ENCODE measurements around the gene SSBP1. TPM values are rescaled to one million over a fixed set of nuclear protein-coding genes. Genes with fewer than 3 reads are reported as not detected.

SSBP1 gene
- total RNA-seq, 1 experiment from 2014 or later = 245 TPM

- H3K36me3 Mint-ChIP-seq = peaks cover 47% of the 10 kb centered on the region
- ChIA-PET CTCF (interaction anchor here (1.4 to 2.8 kb wide), 3 partner anchors 24 to 188 kb away, joined by 4 to 26 read pairs (median 20); partner anchors contain the start of genes AGK and DENND11), POLR2A (no interaction called here)
- no peak for DNase-seq (ENCODE audit: low spot score)
- TF ChIP-seq ESRRA (CRISPR knock-in tag; IDR thresholded peaks at IDR 0.05; ENCODE audit: borderline replicate concordance) = no peak
- no peak for TF ChIP-seq TCF7 (CRISPR knock-in tag; IDR thresholded peaks at IDR 0.05; ENCODE audit: low read depth)
- TF ChIP-seq GABPB1 (CRISPR knock-in tag; IDR thresholded peaks at IDR 0.05) = no peak
- TF ChIP-seq MYBL2 (CRISPR knock-in tag; IDR thresholded peaks at IDR 0.05) = no peak
- TF ChIP-seq PREB (CRISPR knock-in tag; IDR thresholded peaks at IDR 0.05; ENCODE audit: borderline replicate concordance) = no peak
- TF ChIP-seq ZNF416 (CRISPR knock-in tag; IDR thresholded peaks at IDR 0.05) = no peak
- TF ChIP-seq CBFB (CRISPR knock-in tag; IDR thresholded peaks at IDR 0.05; ENCODE audit: low read depth) = no peak
- no peak for TF ChIP-seq ZNF219 (CRISPR knock-in tag; IDR thresholded peaks at IDR 0.05; ENCODE audit: borderline replicate concordance)
- no peak for TF ChIP-seq ZNF423 (CRISPR knock-in tag; IDR thresholded peaks at IDR 0.05)
- no peak for TF ChIP-seq TEAD4 (CRISPR knock-in tag; IDR thresholded peaks at IDR 0.05)
- TF ChIP-seq FOXP1 (CRISPR knock-in tag; IDR thresholded peaks at IDR 0.05; ENCODE audit: borderline replicate concordance) = no peak
- no peak for TF ChIP-seq ZNF512 (CRISPR knock-in tag; IDR thresholded peaks at IDR 0.05; ENCODE audit: borderline replicate concordance)
- no peak for TF ChIP-seq CDX4 (CRISPR knock-in tag; IDR thresholded peaks at IDR 0.05; ENCODE audit: borderline replicate concordance)
- no peak for TF ChIP-seq ZNF138 (CRISPR knock-in tag; conservative IDR thresholded peaks at IDR 0.05)
- TF ChIP-seq E2F5 (CRISPR knock-in tag; IDR thresholded peaks at IDR 0.05) = no peak
- TF ChIP-seq ZNF532 (CRISPR knock-in tag; IDR thresholded peaks at IDR 0.05; ENCODE audit: borderline replicate concordance) = no peak
- no peak for TF ChIP-seq GRHL2 (CRISPR knock-in tag; IDR thresholded peaks at IDR 0.05; ENCODE audit: insufficient replicate concordance, severe bottlenecking)
- H3K9me3 Mint-ChIP-seq = no peaks in the 10 kb centered on the region
- no peaks in the 10 kb centered on the region for H3K27me3 Mint-ChIP-seq (ENCODE audit: low read depth)
- peaks cover 17% of the 10 kb centered on the region for H3K4me1 Mint-ChIP-seq
- peak overlapping the region; percentile 95 for H3K4me3 Mint-ChIP-seq
- H3K27ac Mint-ChIP-seq = peak overlapping the region; percentile 78; the same call in 1 of the 2 replicates
- no peak for ATAC-seq
Measured at GRCh38 chr7:141739250-141739649, 1.1 kb downstream of the SSBP1 start.

GRCh38 chr7:141742229-141742628 lies 4.1 kb downstream of the SSBP1 start:
- CTCF ChIA-PET = no interaction called here
- H3K4me1 Mint-ChIP-seq = peaks cover 16% of the 10 kb centered on the region
- no peak for ATAC-seq
- TF ChIP-seq NFATC4 (CRISPR knock-in tag; IDR thresholded peaks at IDR 0.05) = no peak
- TF ChIP-seq ETV6 (CRISPR knock-in tag; IDR thresholded peaks at IDR 0.05) = no peak
- TF ChIP-seq HMGA2 (CRISPR knock-in tag; IDR thresholded peaks at IDR 0.05) = no peak
- no peak for TF ChIP-seq ZNF138 (CRISPR knock-in tag; conservative IDR thresholded peaks at IDR 0.05)
- no peak for TF ChIP-seq FOXK1 (CRISPR knock-in tag; IDR thresholded peaks at IDR 0.05)
- no peak for TF ChIP-seq PRRX2 (CRISPR knock-in tag; IDR thresholded peaks at IDR 0.05)
- no peak for TF ChIP-seq E2F1 (CRISPR knock-in tag; IDR thresholded peaks at IDR 0.05)
- TF ChIP-seq ZNF263 (CRISPR knock-in tag; IDR thresholded peaks at IDR 0.05; ENCODE audit: low read depth) = no peak

More at GRCh38 chr7:141742229-141742628, 4.1 kb downstream of the SSBP1 start:
- DNase-seq (ENCODE audit: low spot score) = no peak
- Mint-ChIP-seq H3K9me3 (no peaks in the 10 kb centered on the region), H3K4me3 (no peak overlapping the region), H3K36me3 (peaks cover 72% of the 10 kb centered on the region), H3K27ac (no peak overlapping the region), H3K27me3 (ENCODE audit: low read depth) (no peaks in the 10 kb centered on the region)
- POLR2A ChIA-PET = no interaction called here

All from WTC11 (cell line).